SJCRH30 (cell line): ENCODE data around the gene NINL. TPM values are rescaled to one million over a fixed set of nuclear protein-coding genes. Genes with fewer than 3 reads are reported as not detected.
A peak's percentile ranks its signal among the peaks of the same experiment; 100 is the strongest.
"Not testable (repeated sequence)": the region's sequence is repeated elsewhere in the genome, so short reads cannot be mapped to it uniquely, and the experiment has no call there.

Experiments
- DNase-seq, 2 experiments: peaks; one replicate each; pipeline ENCODE4 v3.0.0-alpha.2; 2015 to 2020
- H3K27ac ChIP-seq: fragments of 250-450 bp; sonication (Bioruptor Pico); 2 replicates; pipeline ENCODE4 v1.5.1; 2020; ENCODE audit warnings: mild to moderate bottlenecking, moderate library complexity
- H3K27me3 ChIP-seq: fragments of 250-450 bp; sonication (Bioruptor Pico); 2 replicates; pipeline ENCODE4 v1.5.1; 2020; ENCODE audit warnings: mild to moderate bottlenecking, moderate library complexity
- H3K36me3 ChIP-seq: fragments of 250-450 bp; sonication (Bioruptor Pico); 2 replicates; pipeline ENCODE4 v1.5.1; 2020; ENCODE audit warnings: mild to moderate bottlenecking, moderate library complexity
- H3K4me1 ChIP-seq: fragments of 250-450 bp; sonication (Bioruptor Pico); 2 replicates; pipeline ENCODE4 v1.5.1; 2020; ENCODE audit warnings: mild to moderate bottlenecking, moderate library complexity
- H3K4me3 ChIP-seq: fragments of 250-450 bp; sonication (Bioruptor Pico); 2 replicates; pipeline ENCODE4 v1.5.1; 2020; ENCODE audit warnings: mild to moderate bottlenecking, moderate library complexity
- H3K9me3 ChIP-seq: fragments of 250-450 bp; sonication (Bioruptor Pico); replicated peaks from 2 replicates; pipeline ENCODE4 v1.5.1; 2020; ENCODE audit warnings: mild to moderate bottlenecking, moderate library complexity
- total RNA-seq: library from RNA; depleted of rRNA; stranded (reverse); fragments of >200 nt; shearing (Covaris generic); gene quantifications from 2 replicates; pipeline ENCODE4 v1.2.3, GENCODE V29; 2014

The NINL gene
- total RNA-seq, 1 experiment from 2014 or later: 18.1 TPM

GRCh38 chr20:25514747-25515340, 70.5 kb downstream of the NINL start:
- H3K36me3 ChIP-seq: peaks cover 76% of the 10 kb centered on the region
- no peak overlapping the region for H3K27ac ChIP-seq
- H3K4me1 ChIP-seq: no peaks in the 10 kb centered on the region
- DNase-seq: no peak
- no peaks in the 10 kb centered on the region for H3K27me3 ChIP-seq
- peaks cover 4% of the 10 kb centered on the region; the same call in 1 of the 2 replicates for H3K9me3 ChIP-seq
- H3K4me3 ChIP-seq: no peak overlapping the region

- H3K4me1 ChIP-seq: no peaks in the 10 kb centered on the region
- H3K36me3 ChIP-seq: peaks cover 78% of the 10 kb centered on the region
- H3K27ac ChIP-seq: no peak overlapping the region
- no peak overlapping the region for H3K4me3 ChIP-seq
- H3K9me3 ChIP-seq: peaks cover 4% of the 10 kb centered on the region; the same call in 1 of the 2 replicates
- DNase-seq: no peak
- no peaks in the 10 kb centered on the region for H3K27me3 ChIP-seq
Measured at GRCh38 chr20:25514195-25514594, 71.1 kb downstream of the NINL start.

DNA sequence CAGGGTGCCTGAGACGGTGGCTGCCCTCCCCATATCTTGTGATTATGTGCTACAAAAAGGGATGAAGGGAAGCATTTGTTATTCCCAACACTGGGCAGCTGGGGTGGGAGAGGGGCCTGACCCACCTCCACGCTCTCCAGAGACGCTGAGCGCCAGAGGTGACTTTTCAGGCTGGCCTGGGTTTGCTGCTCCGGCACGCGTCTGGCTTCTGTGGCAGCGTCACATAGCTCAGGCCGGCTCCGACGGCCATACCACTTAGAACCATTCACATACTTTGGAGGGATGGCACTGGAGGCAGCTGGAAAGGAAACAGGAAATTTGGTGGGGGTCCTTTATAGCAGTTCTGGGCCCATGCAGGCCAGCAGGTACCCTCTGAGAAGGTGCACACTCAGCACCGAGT, 72.6 kb downstream of the NINL start:
- H3K4me1 ChIP-seq: no peaks in the 10 kb centered on the region
- peaks cover 4% of the 10 kb centered on the region; the same call in 1 of the 2 replicates for H3K9me3 ChIP-seq
- no peak overlapping the region for H3K4me3 ChIP-seq
- peaks cover 84% of the 10 kb centered on the region for H3K36me3 ChIP-seq
- no peak overlapping the region for H3K27ac ChIP-seq
- H3K27me3 ChIP-seq: no peaks in the 10 kb centered on the region
- DNase-seq: no peak

DNA sequence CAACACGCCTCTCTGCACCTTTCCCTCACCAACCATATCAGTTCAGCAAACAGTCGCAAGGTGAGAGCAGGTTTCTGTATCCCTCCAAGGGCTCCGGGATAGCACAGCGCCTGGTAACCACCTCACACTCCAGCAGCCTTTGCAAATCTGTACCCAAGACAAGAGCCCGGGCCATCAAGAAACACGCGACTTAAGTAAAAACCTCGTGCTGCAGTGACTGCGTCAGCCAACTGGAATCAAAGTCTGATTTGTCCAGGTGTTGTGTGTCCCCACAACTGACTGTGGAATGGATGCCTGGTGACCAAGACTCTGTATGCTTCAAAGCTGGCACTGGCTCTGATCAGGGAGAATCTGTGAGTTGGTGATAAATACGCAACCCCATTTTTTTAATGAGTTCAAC, 74.1 kb downstream of the NINL start:
- no peak for DNase-seq
- Histone ChIP-seq H3K27me3 (no peaks in the 10 kb centered on the region), H3K4me1 (no peaks in the 10 kb centered on the region), H3K27ac (no peak overlapping the region), H3K36me3 (peaks cover 77% of the 10 kb centered on the region), H3K9me3 (peaks cover 4% of the 10 kb centered on the region; the same call in 1 of the 2 replicates), H3K4me3 (no peak overlapping the region)

- Histone ChIP-seq H3K36me3 (peaks cover 72% of the 10 kb centered on the region), H3K4me1 (no peaks in the 10 kb centered on the region), H3K27me3 (no peaks in the 10 kb centered on the region), H3K27ac (no peak overlapping the region), H3K9me3 (peaks cover 4% of the 10 kb centered on the region; the same call in 1 of the 2 replicates), H3K4me3 (no peak overlapping the region)
- no peak for DNase-seq
Measured at GRCh38 chr20:25510721-25511120, 74.6 kb downstream of the NINL start.

- no peak for DNase-seq
- peaks cover 2% of the 10 kb centered on the region; the same call in 1 of the 2 replicates for H3K9me3 ChIP-seq
- H3K4me3 ChIP-seq: no peak overlapping the region
- no peaks in the 10 kb centered on the region for H3K4me1 ChIP-seq
- peaks cover 69% of the 10 kb centered on the region for H3K36me3 ChIP-seq
- no peaks in the 10 kb centered on the region for H3K27me3 ChIP-seq
- H3K27ac ChIP-seq: no peak overlapping the region
Measured at GRCh38 chr20:25510202-25510601, 75.1 kb downstream of the NINL start.

DNA sequence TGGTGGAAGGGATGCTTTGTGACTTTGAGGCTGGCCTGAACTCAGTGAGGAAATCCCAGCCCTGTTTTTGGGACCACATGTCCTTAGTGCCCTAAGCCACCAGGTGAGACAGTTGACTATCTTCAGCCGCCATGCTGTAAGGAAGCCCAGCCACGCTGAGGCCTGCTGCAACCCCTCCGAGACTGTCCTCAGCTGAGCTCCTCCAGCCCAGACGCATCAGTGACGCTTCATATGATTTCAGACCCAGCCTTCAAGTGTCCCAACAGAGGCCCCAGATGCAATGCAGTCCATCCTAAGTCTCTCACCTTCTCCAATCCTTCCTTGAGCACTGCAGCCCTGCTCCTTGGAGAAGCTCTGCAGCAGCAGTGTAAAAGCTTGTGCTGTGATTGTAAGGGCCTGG, 76.2 kb downstream of the NINL start:
- peaks cover 66% of the 10 kb centered on the region for H3K36me3 ChIP-seq
- H3K4me3 ChIP-seq: no peak overlapping the region
- no peak overlapping the region for H3K27ac ChIP-seq
- no peaks in the 10 kb centered on the region for H3K4me1 ChIP-seq
- DNase-seq: no peak
- H3K27me3 ChIP-seq: no peaks in the 10 kb centered on the region
- no peaks in the 10 kb centered on the region; the same call in 1 of the 2 replicates for H3K9me3 ChIP-seq

DNA sequence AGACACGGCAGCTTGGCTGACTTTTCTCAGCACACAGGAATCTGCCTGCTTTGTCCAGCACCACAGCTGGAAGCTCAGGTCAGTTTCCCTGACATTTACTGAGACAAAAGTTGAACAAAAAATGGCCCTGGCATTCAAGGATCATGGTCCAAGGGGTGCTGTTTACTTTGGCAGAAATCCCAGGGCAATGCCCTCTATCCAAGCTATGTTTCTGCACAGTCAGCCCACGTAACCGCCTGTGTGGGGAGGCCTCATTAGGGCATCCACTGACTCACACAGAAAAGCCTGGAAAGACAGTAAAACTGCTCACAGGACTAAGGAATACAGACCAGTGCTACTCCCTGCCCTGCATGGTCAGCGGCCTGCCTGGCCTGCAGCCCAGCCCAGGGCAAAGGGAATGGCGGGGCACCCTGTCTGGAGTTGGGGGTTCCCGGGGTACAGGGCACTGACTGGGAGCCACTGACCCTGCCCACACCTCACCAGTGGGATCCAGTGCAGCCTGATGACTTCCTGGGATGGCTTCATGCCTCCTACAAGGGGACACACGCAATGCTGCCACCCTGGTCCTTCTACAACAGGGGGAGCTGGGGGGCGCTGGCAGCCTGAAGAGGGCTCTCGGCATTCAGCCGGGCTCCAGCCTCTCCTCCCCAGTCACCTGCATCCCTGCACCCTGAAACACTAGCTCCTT, 77.1 kb downstream of the NINL start:
- Histone ChIP-seq H3K4me3 (no peak overlapping the region), H3K27ac (no peak overlapping the region), H3K9me3 (no peaks in the 10 kb centered on the region), H3K27me3 (no peaks in the 10 kb centered on the region), H3K4me1 (no peaks in the 10 kb centered on the region), H3K36me3 (peaks cover 62% of the 10 kb centered on the region)
- no peak for DNase-seq

- Histone ChIP-seq H3K9me3 (no peaks in the 10 kb centered on the region), H3K4me1 (no peaks in the 10 kb centered on the region), H3K4me3 (no peak overlapping the region), H3K36me3 (peaks cover 59% of the 10 kb centered on the region), H3K27me3 (no peaks in the 10 kb centered on the region), H3K27ac (no peak overlapping the region)
- DNase-seq: no peak
Measured at GRCh38 chr20:25507385-25508082, 77.8 kb downstream of the NINL start.

DNA sequence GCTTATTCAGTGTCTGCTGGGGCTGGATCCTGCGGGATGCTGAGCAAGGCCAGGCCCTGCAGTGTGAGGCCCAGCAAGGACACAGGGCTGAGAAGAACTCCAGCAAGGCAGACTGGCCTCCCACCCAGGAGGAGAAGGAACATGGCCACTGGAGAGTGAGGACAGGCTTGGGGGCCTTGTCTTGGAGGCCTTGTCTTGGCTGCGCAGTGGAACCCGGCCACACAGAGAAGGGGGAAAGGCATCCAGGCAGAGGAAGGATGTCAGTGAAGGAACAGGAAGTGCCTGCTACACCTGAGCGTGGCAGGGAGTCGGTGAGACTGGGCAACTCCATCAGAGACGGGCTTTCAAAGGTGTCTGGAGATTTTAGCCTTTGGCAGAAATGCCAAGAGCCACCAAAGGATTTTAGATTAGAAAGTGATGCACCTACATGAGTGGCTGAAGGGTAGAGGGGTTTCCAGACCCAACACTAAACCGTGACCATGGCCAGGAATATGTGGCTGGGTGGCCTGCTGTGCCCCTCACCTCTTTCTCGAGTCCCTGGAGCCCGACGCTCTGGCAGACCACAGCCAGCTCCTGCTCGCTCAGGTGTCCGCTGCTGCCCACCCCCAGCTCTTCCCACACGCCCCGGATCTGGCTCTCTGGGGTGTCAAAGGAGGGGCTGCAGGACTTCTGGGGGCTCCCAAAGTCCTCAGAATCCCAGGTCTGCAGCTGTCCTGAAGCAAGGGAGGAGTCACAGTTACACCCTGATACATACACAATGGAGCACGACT, 80.8 kb downstream of the NINL start:
- Histone ChIP-seq H3K4me1 (no peaks in the 10 kb centered on the region), H3K9me3 (no peaks in the 10 kb centered on the region), H3K4me3 (no peak overlapping the region), H3K27ac (no peak overlapping the region), H3K27me3 (no peaks in the 10 kb centered on the region), H3K36me3 (peaks cover 35% of the 10 kb centered on the region)
- no peak for DNase-seq

- no peak for DNase-seq
- H3K4me1 ChIP-seq: no peaks in the 10 kb centered on the region
- H3K9me3 ChIP-seq: no peaks in the 10 kb centered on the region
- no peaks in the 10 kb centered on the region for H3K27me3 ChIP-seq
- no peak overlapping the region for H3K27ac ChIP-seq
- H3K4me3 ChIP-seq: no peak overlapping the region
- H3K36me3 ChIP-seq: peaks cover 29% of the 10 kb centered on the region
Measured at GRCh38 chr20:25503936-25504335, 81.4 kb downstream of the NINL start.

GRCh38 chr20:25503051-25503639, 82.2 kb downstream of the NINL start:
- not testable (repeated sequence) for DNase-seq, H3K27me3 ChIP-seq, H3K4me3 ChIP-seq, H3K27ac ChIP-seq, H3K9me3 ChIP-seq, H3K4me1 ChIP-seq
- peaks cover 24% of the 10 kb centered on the region for H3K36me3 ChIP-seq

GRCh38 chr20:25500880-25501351, 84.4 kb downstream of the NINL start:
- Histone ChIP-seq H3K36me3 (peaks cover 17% of the 10 kb centered on the region), H3K27me3 (no peaks in the 10 kb centered on the region), H3K4me1 (peaks cover 8% of the 10 kb centered on the region; the same call in 1 of the 2 replicates), H3K9me3 (no peaks in the 10 kb centered on the region), H3K27ac (no peak overlapping the region), H3K4me3 (no peak overlapping the region)
- no peak for DNase-seq

GRCh38 chr20:25499855-25500434, 85.4 kb downstream of the NINL start:
- Histone ChIP-seq H3K27ac (no peak overlapping the region), H3K36me3 (peaks cover 14% of the 10 kb centered on the region), H3K9me3 (no peaks in the 10 kb centered on the region), H3K4me3 (no peak overlapping the region), H3K4me1 (peaks cover 8% of the 10 kb centered on the region; the same call in 1 of the 2 replicates), H3K27me3 (no peaks in the 10 kb centered on the region)
- DNase-seq: peak in 1 of 2 experiments; percentile 40
